CD8-positive, alpha-beta memory T cell (primary cell): ENCODE data around the gene TUT7. TPM values are rescaled to one million over a fixed set of nuclear protein-coding genes. Genes with fewer than 3 reads are reported as not detected.

Experiments used
- CTCF ChIA-PET: fragments of 350-600 bp; sonication (Branson Sonifier 250); formaldehyde crosslinking; loops from one replicate; lab custom pipeline; 2021; ENCODE audit warnings: antibody characterized with exemption; lab: Charles Lee
- POLR2A ChIA-PET: fragments of 350-600 bp; sonication (Branson Sonifier 250); formaldehyde crosslinking; loops from one replicate; lab custom pipeline; 2021; ENCODE audit warnings: antibody characterized with exemption; lab: Charles Lee
- DNase-seq, 5 donors: peaks; one replicate each; pipeline versions ENCODE4 v3.0.0 to v3.0.0-alpha.2; 2020 to 2022; ENCODE audit warnings: mixed read lengths in 1 of 5
- H3K27ac ChIP-seq: one replicate; pipeline ENCODE4 v1.7.0; 2013; ENCODE audit warnings: low read depth, mild to moderate bottlenecking, low read length, moderate library complexity
- H3K27me3 ChIP-seq: 2 replicates; pipeline ENCODE4 v1.7.0; 2013; ENCODE audit warnings: low read length, mild to moderate bottlenecking; ENCODE audit not compliant: insufficient read depth, poor library complexity, severe bottlenecking
- H3K36me3 ChIP-seq: 2 replicates; pipeline ENCODE4 v1.7.0; 2013; ENCODE audit warnings: mild to moderate bottlenecking, low read length, moderate library complexity; ENCODE audit not compliant: insufficient read depth
- H3K4me1 ChIP-seq: 2 replicates; pipeline ENCODE4 v1.7.0; 2013; ENCODE audit warnings: mild to moderate bottlenecking, low read length, moderate library complexity; ENCODE audit not compliant: insufficient read depth
- H3K4me3 ChIP-seq: 2 replicates; pipeline ENCODE4 v1.7.0; 2013; ENCODE audit warnings: mild to moderate bottlenecking, low read length
- H3K9me3 ChIP-seq: 2 replicates; pipeline ENCODE4 v1.7.0; 2013; ENCODE audit warnings: mild to moderate bottlenecking, low read length
- H3K27ac Mint-ChIP-seq, 8 donors: one replicate each; pipeline ENCODE4 v1.8.0; 2020 to 2021; ENCODE audit warnings: mixed read lengths in 8 of 8, mild to moderate bottlenecking in 6 of 8, inconsistent platforms in 3 of 8, moderate library complexity in 3 of 8
- H3K27me3 Mint-ChIP-seq, 2 donors: one replicate each; pipeline ENCODE4 v1.8.0; 2020 to 2021; ENCODE audit warnings: mixed read lengths in 2 of 2, mild to moderate bottlenecking in 1 of 2, moderate library complexity in 1 of 2
- H3K36me3 Mint-ChIP-seq, 3 donors: one replicate each; pipeline ENCODE4 v1.8.0; 2020 to 2021; ENCODE audit warnings: mixed read lengths in 3 of 3, inconsistent platforms in 1 of 3, mild to moderate bottlenecking in 1 of 3
- H3K4me1 Mint-ChIP-seq, 3 donors: one replicate each; pipeline ENCODE4 v1.8.0; 2020 to 2021; ENCODE audit warnings: mixed read lengths in 3 of 3, inconsistent platforms in 1 of 3, mild to moderate bottlenecking in 1 of 3
- H3K4me3 Mint-ChIP-seq, 7 donors: one replicate each; pipeline ENCODE4 v1.8.0; 2020 to 2021; ENCODE audit warnings: mixed read lengths in 7 of 7, mild to moderate bottlenecking in 6 of 7, moderate library complexity in 4 of 7, inconsistent platforms in 2 of 7
- H3K9me3 Mint-ChIP-seq, 5 donors: one replicate each; pipeline ENCODE4 v1.8.0; 2020 to 2022; ENCODE audit warnings: mixed read lengths in 5 of 5, mild to moderate bottlenecking in 3 of 5, moderate library complexity in 2 of 5, inconsistent platforms in 1 of 5
- polyA plus RNA-seq: library from polyadenylated mRNA; unstranded; fragments of 300-500 nt; fragmentation: Illumina TruSeq; gene quantifications from one replicate; pipeline ENCODE4 v1.2.3, GENCODE V29; 2021
- total RNA-seq, 2 experiments: library from RNA; stranded (reverse); gene quantifications; one replicate each; pipeline ENCODE4 v1.2.3, GENCODE V29; 2021

The TUT7 gene
- total and polyA plus RNA-seq, 3 experiments from 2014 or later, result 26.1 to 36.0 (median 34.2) TPM

GRCh38 chr9:86281593-86282076, 72.6 kb downstream of the TUT7 start:
- Mint-ChIP-seq H3K27me3 (no peaks in the 10 kb centered on the region), H3K4me1 (peaks cover 40 to 59% (median 52%) of the 10 kb centered on the region in 3 donors), H3K9me3 (no peaks in the 10 kb centered on the region), H3K27ac (peak overlapping the region; percentile 78 to 97 (median 92)), H3K4me3 (peak overlapping the region; percentile 87 to 97 (median 93)), H3K36me3 (peaks cover 0 to 40% (median 0%) of the 10 kb centered on the region in 3 donors)
- Histone ChIP-seq H3K27ac (peak overlapping the region; percentile 95), H3K9me3 (no peaks in the 10 kb centered on the region), H3K4me1 (peaks cover 25% of the 10 kb centered on the region), H3K36me3 (no peaks in the 10 kb centered on the region), H3K27me3 (no peaks in the 10 kb centered on the region), H3K4me3 (peak overlapping the region; percentile 95)
- ChIA-PET CTCF (no interaction called here), POLR2A (interaction anchor here (1.1 to 1.6 kb wide), 3 partner anchors 14 to 1693 kb away, joined by 3 to 7 read pairs (median 4); partner anchors contain the start of gene CDK20)
- DNase-seq, result no peak

GRCh38 chr9:86280580-86280979, 73.6 kb downstream of the TUT7 start:
- Histone ChIP-seq H3K4me1 (peaks cover 25% of the 10 kb centered on the region), H3K27me3 (no peaks in the 10 kb centered on the region), H3K4me3 (no peak overlapping the region), H3K9me3 (no peaks in the 10 kb centered on the region), H3K27ac (no peak overlapping the region), H3K36me3 (no peaks in the 10 kb centered on the region)
- peak overlapping the region; percentile 87 to 97 (median 93) for H3K4me3 Mint-ChIP-seq
- no peaks in the 10 kb centered on the region for H3K27me3 Mint-ChIP-seq
- peak overlapping the region in 3 of 8 donors; percentile 33 to 92 (median 88) for H3K27ac Mint-ChIP-seq
- peaks cover 0 to 39% (median 0%) of the 10 kb centered on the region in 3 donors for H3K36me3 Mint-ChIP-seq
- ChIA-PET POLR2A (no interaction called here), CTCF (no interaction called here)
- no peak for DNase-seq
- no peaks in the 10 kb centered on the region for H3K9me3 Mint-ChIP-seq
- H3K4me1 Mint-ChIP-seq, result peaks cover 41 to 64% (median 55%) of the 10 kb centered on the region in 3 donors

- H3K4me3 ChIP-seq, result no peak overlapping the region
- DNase-seq, result no peak
- H3K27ac ChIP-seq, result no peak overlapping the region
- H3K9me3 Mint-ChIP-seq, result no peaks in the 10 kb centered on the region
- no peaks in the 10 kb centered on the region for H3K27me3 ChIP-seq
- no peaks in the 10 kb centered on the region for H3K36me3 ChIP-seq
- ChIA-PET CTCF (no interaction called here), POLR2A (interaction anchor here (0.6 kb wide), 2 partner anchors 367 to 417 kb away, joined by 3 read pairs; no protein-coding TSS in a partner anchor)
- peak overlapping the region in 3 of 8 donors; percentile 30 to 55 (median 43) for H3K27ac Mint-ChIP-seq
- no peaks in the 10 kb centered on the region for H3K27me3 Mint-ChIP-seq
- peaks cover 44 to 71% (median 60%) of the 10 kb centered on the region in 3 donors for H3K4me1 Mint-ChIP-seq
- no peaks in the 10 kb centered on the region for H3K9me3 ChIP-seq
- peak overlapping the region; percentile 48 to 97 (median 59) for H3K4me3 Mint-ChIP-seq
- peaks cover 25% of the 10 kb centered on the region for H3K4me1 ChIP-seq
- H3K36me3 Mint-ChIP-seq, result peaks cover 0 to 43% (median 0%) of the 10 kb centered on the region in 3 donors
These were observed 74.4 kb downstream of the TUT7 start for GRCh38 chr9:86279839-86280238.

DNA sequence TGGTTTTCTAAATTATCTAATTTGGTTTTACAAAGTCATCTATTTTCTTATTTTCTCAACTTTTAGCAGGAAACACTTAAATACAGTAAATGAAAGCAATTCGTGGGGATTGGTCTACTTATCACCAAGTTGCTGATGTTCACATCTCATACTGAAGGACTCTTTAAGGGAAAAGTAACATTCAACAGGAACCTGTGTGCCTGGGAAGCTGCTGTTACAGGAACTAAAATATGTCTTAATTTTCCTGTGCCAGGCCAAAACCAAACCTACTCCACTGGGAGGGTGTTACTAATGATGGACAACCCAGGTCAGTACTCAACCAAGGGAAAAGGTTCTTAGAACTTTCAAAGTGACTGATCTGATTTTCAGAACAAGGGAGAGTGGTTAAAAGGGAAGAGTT, 77.1 kb downstream of the TUT7 start:
- H3K27me3 Mint-ChIP-seq, result no peaks in the 10 kb centered on the region
- Histone ChIP-seq H3K27me3 (no peaks in the 10 kb centered on the region), H3K9me3 (no peaks in the 10 kb centered on the region), H3K4me1 (peaks cover 18% of the 10 kb centered on the region), H3K27ac (no peak overlapping the region), H3K36me3 (peaks cover 10% of the 10 kb centered on the region), H3K4me3 (no peak overlapping the region)
- DNase-seq, result no peak
- H3K4me3 Mint-ChIP-seq, result no peak overlapping the region
- peaks cover 40 to 73% (median 65%) of the 10 kb centered on the region in 3 donors for H3K4me1 Mint-ChIP-seq
- POLR2A ChIA-PET, result no interaction called here
- H3K36me3 Mint-ChIP-seq, result peaks cover 3 to 59% (median 9%) of the 10 kb centered on the region in 3 donors
- no peaks in the 10 kb centered on the region for H3K9me3 Mint-ChIP-seq
- no peak overlapping the region for H3K27ac Mint-ChIP-seq
- CTCF ChIA-PET, result no interaction called here

DNA sequence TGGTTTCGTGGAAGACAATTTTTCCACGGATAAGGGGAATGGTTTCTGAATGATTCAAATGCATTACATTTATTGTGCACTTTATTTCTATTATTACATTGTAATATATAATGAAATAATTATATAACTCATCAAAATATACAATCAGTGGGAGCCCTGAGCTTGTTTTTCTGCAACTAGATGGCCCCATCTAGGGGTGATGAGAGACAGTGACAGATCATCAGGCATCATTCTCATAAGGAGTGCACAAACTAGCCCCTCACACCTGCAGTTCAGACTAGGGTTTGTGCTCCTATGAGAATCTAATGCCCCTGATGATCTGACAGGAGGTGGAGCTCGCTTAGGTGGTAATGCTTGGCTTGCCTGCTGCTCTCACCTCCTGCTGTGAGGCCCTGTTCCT, 78.2 kb downstream of the TUT7 start:
- Mint-ChIP-seq H3K4me1 (peaks cover 33 to 68% (median 58%) of the 10 kb centered on the region in 3 donors), H3K9me3 (no peaks in the 10 kb centered on the region), H3K27me3 (no peaks in the 10 kb centered on the region), H3K27ac (no peak overlapping the region), H3K4me3 (no peak overlapping the region), H3K36me3 (peaks cover 14 to 66% (median 14%) of the 10 kb centered on the region in 3 donors)
- Histone ChIP-seq H3K4me3 (no peak overlapping the region), H3K27ac (no peak overlapping the region), H3K36me3 (peaks cover 15% of the 10 kb centered on the region), H3K4me1 (peaks cover 10% of the 10 kb centered on the region), H3K9me3 (no peaks in the 10 kb centered on the region), H3K27me3 (no peaks in the 10 kb centered on the region)
- POLR2A ChIA-PET, result no interaction called here
- DNase-seq, result no peak
- CTCF ChIA-PET, result no interaction called here

DNA sequence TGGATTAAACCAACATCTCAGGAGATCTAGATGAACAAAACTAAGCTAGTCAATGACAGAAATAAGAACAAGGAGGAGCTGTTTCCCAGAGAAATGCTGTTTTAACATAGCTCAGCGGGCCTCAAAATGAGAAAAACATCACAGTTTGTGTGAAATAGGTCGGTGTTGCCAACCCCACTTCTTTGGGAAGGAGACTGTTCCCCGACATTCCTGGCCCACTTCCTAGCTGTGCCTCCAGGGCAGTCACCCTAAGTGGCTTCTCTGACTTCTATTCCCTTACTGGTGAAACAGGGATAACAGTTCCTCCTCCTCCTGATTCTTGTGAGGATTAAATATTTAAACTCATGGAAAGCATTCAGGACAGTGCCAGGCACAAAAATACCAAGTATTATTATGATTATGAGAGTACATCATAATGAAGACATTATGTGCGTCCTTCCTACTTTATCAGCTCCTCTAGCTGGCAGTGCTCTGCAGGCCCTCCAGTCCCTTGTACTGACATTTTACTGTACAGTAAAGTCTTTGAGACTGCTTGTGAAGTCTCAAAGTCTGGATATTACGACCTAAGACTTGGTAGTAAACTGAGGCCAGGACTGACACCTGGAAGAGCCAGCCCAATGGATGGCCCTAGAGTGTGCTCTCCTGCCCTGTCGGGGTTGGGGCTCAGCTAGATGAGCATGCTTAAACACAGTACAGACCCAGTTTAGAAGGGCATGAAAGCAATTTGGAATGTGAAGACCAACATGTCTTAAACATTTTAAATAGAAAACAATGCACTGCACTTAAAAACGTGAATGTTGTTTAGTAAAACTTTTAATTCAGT, 79.2 kb downstream of the TUT7 start:
- no peaks in the 10 kb centered on the region for H3K9me3 ChIP-seq
- no peaks in the 10 kb centered on the region for H3K27me3 Mint-ChIP-seq
- CTCF ChIA-PET, result no interaction called here
- H3K27ac Mint-ChIP-seq, result no peak overlapping the region
- H3K36me3 ChIP-seq, result peaks cover 15% of the 10 kb centered on the region
- peak overlapping the region in 1 of 7 donors; percentile 24 for H3K4me3 Mint-ChIP-seq
- H3K9me3 Mint-ChIP-seq, result no peaks in the 10 kb centered on the region
- peaks cover 29 to 61% (median 51%) of the 10 kb centered on the region in 3 donors for H3K4me1 Mint-ChIP-seq
- no peak overlapping the region for H3K27ac ChIP-seq
- no peak for DNase-seq
- POLR2A ChIA-PET, result no interaction called here
- H3K4me1 ChIP-seq, result peaks cover 5% of the 10 kb centered on the region
- no peak overlapping the region for H3K4me3 ChIP-seq
- peaks cover 14 to 65% (median 15%) of the 10 kb centered on the region in 3 donors for H3K36me3 Mint-ChIP-seq
- no peaks in the 10 kb centered on the region for H3K27me3 ChIP-seq

- H3K36me3 Mint-ChIP-seq, result peaks cover 14 to 54% (median 17%) of the 10 kb centered on the region in 3 donors
- peaks cover 15% of the 10 kb centered on the region for H3K36me3 ChIP-seq
- no peaks in the 10 kb centered on the region for H3K9me3 ChIP-seq
- POLR2A ChIA-PET, result no interaction called here
- H3K27me3 ChIP-seq, result no peaks in the 10 kb centered on the region
- no peaks in the 10 kb centered on the region for H3K9me3 Mint-ChIP-seq
- H3K27me3 Mint-ChIP-seq, result peaks cover 0 to 1% of the 10 kb centered on the region in 2 donors
- H3K4me3 Mint-ChIP-seq, result peak overlapping the region in 1 of 7 donors; percentile 0
- H3K27ac Mint-ChIP-seq, result no peak overlapping the region
- peaks cover 17 to 39% (median 33%) of the 10 kb centered on the region in 3 donors for H3K4me1 Mint-ChIP-seq
- H3K4me3 ChIP-seq, result no peak overlapping the region
- H3K27ac ChIP-seq, result no peak overlapping the region
- no peaks in the 10 kb centered on the region for H3K4me1 ChIP-seq
- no peak for DNase-seq
- CTCF ChIA-PET, result no interaction called here
These were observed 82.0 kb downstream of the TUT7 start for GRCh38 chr9:86272221-86272620.

- CTCF ChIA-PET, result no interaction called here
- Mint-ChIP-seq H3K4me1 (peaks cover 3 to 6% (median 4%) of the 10 kb centered on the region in 3 donors), H3K36me3 (peaks cover 13 to 55% (median 17%) of the 10 kb centered on the region in 3 donors), H3K4me3 (no peak overlapping the region), H3K27ac (no peak overlapping the region), H3K27me3 (peaks cover 0 to 3% of the 10 kb centered on the region in 2 donors), H3K9me3 (no peaks in the 10 kb centered on the region)
- DNase-seq, result no peak
- no peak overlapping the region for H3K27ac ChIP-seq
- no peaks in the 10 kb centered on the region for H3K9me3 ChIP-seq
- peaks cover 9% of the 10 kb centered on the region for H3K36me3 ChIP-seq
- H3K4me3 ChIP-seq, result no peak overlapping the region
- H3K27me3 ChIP-seq, result no peaks in the 10 kb centered on the region
- POLR2A ChIA-PET, result no interaction called here
- no peaks in the 10 kb centered on the region for H3K4me1 ChIP-seq
These were observed 90.3 kb downstream of the TUT7 start for GRCh38 chr9:86263876-86264275.
